ENCODE data around the gene MIS18A.
"Not testable (repeated sequence)": the region's sequence is repeated elsewhere in the genome, so short reads cannot be mapped to it uniquely, and the experiment has no call there.

Gene MIS18A

GRCh38 chr21:32304998-32305397 is 26.1 kb upstream of the MIS18A start:
- DNase-seq (ENCODE audit: low spot score), result no peak

- no peak for DNase-seq (ENCODE audit: low spot score)
Measured at GRCh38 chr21:32303385-32303784, 24.5 kb upstream of the MIS18A start.

DNA sequence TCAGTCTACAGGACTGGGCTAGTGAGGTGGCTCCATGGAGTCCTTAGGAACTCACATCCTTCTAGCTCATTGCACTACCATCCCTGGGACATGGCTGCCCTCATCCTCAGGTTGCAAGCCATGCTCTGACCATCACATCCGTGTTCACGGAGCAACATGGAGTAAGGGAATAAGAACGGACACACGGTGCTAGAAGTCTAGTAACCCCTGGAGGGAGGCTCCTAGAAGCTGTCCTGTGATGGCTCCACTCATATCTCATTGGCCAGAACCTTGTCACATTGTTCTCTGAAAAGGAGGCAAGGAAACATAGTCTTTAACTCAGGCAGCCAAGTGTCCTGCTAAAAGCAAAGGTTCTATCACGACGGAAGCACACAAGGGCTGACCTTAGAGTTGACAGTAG is 23.7 kb upstream of the MIS18A start:
- no peak for DNase-seq (ENCODE audit: low spot score)

DNA sequence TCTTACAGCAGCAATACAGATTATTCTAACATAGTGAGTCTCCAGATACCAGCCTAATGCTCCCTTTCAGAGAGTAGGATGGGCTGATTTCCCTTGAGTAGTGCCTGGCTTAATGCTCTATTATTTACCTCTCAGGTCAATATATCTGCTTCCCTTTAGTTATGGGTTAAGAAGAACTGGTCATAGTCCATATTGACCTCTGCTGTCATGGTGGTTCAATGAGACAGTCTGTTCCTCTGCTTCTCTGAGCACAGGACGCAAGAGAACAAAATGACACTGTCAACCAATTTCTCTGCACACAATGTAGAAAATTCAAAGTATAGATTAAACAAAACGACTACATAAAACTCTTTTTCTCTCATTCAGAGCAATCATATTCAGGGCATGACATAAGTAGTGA is 22.7 kb upstream of the MIS18A start:
- DNase-seq (ENCODE audit: low spot score), result no peak

DNA sequence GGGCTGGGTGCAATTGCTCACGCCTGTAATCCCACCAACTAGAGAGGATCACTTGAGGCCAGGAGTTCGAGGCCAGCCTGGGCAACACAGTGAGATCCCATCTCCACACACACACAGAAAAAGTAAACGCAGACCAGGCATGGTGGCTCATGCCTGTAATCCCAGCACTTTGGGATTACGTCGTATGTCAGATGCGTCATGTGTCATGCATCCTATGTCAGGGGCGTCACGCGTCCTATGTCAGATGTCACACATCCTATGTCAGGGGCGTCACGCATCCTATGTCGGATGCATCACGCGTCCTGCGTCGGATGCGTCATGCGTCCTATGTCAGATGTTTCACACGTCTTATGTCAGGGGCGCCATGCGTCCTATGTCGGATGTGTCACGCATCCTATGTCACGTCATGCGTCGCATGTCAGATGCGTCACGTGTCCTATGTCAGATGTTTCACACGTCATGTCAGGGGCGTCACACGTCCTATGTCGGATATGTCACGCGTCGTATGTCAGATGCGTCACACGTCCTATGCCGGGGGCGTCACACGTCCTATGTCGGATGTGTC is 21.4 kb upstream of the MIS18A start:
- DNase-seq (ENCODE audit: low spot score), result no peak

GRCh38 chr21:32299695-32300094 is 20.8 kb upstream of the MIS18A start:
- DNase-seq (ENCODE audit: low spot score), result no peak

- no peak for DNase-seq (ENCODE audit: low spot score)
Measured at GRCh38 chr21:32298658-32299081, 19.8 kb upstream of the MIS18A start, which contains the start of gene MRAP. Gene MRAP, plus strand, starts transcription at chr21:32298855. Its CDS starts 117 bp downstream, at chr21:32298972.

DNA sequence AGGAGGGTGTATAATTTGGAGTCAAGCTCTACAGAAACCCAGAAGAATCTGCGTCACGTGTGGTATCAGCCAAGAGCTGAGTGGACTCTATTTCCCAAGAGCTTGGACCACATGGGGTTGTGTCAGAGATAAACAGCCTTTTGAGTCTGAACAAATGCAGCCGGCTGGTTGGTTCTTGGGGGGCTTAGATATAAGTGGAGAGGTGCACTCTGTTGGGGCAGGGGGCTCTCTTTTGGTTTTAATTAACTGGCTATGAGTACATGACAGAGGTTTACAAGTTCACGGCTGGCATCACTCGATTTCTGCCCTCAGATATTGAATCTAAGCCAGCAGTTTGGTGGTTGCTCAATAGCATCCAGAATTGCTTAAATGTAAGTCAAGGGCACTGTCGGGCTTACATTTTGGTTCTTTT is 19.3 kb upstream of the MIS18A start:
- DNase-seq (ENCODE audit: low spot score), result no peak

DNA sequence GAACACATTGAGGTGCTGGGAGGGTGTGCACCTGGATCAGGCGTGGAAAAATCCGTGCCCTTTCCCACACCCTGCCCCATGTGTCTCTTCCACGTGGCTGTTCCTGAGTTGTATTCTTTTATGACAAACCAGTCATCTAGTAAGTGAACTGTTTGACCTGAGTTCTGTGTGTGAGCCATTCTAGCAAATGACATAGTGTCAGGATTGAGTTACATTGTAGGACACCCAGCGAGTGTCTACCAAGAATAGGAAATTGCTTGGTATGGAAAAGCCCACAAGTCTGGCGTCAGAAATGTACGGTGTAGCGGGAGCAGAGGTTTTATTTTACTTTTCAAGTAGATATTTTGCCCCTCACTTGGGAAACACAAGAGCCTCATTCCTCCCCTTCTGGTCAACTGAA is 18.6 kb upstream of the MIS18A start:
- DNase-seq (ENCODE audit: low spot score), result no peak

- no peak for DNase-seq (ENCODE audit: low spot score)
Measured at GRCh38 chr21:32285476-32285875, 6.6 kb upstream of the MIS18A start.

DNA sequence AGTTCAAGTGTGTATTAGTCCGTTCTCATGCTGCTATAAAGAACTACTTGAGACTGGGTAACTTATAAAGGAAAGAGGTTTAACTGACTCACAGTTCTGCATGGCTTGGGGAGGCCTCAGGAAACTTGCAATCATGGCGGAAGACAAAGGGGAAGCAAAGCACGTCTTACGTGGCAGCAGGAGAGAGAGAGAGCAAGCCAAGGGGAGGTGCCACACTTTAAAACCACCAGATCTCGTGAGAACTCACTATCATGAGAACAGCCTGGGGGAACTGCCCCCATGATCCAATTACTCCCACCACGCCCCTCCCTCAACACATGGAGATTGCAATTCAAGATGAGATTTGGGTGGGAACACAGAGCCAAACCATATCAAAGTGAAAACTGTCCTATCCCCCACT is 4.1 kb upstream of the MIS18A start:
- DNase-seq (ENCODE audit: low spot score), result no peak

- no peak for DNase-seq (ENCODE audit: low spot score)
Measured at GRCh38 chr21:32281531-32281930, 2.7 kb upstream of the MIS18A start.

GRCh38 chr21:32279377-32279680 is 480 bp upstream of the MIS18A start:
- DNase-seq (ENCODE audit: low spot score), result no peak

GRCh38 chr21:32278103-32278502 is 746 bp downstream of the MIS18A start:
- peak; percentile 39 for DNase-seq (ENCODE audit: low spot score)

DNA sequence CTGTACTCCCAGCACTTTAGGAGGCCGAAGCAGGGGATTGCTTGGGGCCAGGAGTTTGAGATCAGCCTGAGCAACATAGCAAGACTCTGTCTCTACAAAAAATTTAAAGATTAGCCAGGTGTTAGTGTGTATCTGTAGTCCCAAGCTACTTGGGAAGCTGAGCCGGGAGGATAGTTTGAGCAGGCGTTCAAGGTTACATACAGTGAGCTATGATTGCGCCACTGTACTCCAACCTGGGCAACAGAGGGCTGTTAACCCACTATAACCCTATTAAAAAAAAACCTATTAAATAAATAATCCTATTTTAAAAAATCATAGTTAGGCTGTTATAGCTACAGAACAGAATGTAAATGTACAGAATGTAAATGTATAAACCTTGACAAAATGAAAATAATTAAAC is 2.2 kb downstream of the MIS18A start:
- DNase-seq (ENCODE audit: low spot score), result no peak

- DNase-seq (ENCODE audit: low spot score), result no peak
Measured at GRCh38 chr21:32270748-32271147, 8.1 kb downstream of the MIS18A start.

DNA sequence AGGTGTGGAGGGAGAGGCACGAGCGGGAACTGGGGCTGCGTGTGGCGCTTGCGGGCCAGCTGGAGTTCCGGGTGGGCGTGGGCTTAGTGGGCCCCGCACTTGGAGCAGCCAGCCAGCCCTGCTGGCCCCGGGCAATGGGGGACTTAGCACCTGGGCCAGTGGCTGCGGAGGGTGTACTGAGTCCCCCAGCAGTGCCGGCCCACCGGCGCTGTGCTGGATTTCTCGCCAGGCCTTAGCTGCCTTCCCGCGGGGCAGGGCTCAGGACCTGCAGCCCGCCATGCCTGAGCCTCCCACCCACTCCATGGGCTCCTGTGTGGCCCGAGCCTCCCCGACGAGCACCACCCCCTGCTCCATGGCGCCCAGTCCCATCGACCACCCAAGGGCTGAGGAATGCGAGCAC is 13.5 kb downstream of the MIS18A start:
- DNase-seq (ENCODE audit: low spot score), result not testable (repeated sequence)

- DNase-seq (ENCODE audit: low spot score), result no peak
Measured at GRCh38 chr21:32261929-32262328, 16.9 kb downstream of the MIS18A start.

DNA sequence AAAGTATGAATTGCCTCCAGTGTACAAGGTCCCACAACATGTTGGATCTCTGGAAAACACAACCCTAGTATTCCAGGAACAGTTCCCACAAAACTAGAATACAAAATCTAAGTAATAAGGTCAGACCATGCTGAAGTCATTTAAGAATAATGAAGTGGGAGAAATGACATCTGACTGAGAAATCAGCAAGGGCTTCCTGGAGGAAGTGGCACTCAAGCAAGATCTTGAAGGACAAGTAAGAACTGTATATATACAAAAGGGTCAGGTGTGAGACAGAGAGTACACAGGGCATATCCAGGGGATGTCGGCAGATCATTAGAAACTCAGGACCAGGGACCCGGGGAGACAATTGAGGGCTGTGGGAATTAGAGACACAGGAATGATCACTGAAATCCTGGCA is 18.7 kb downstream of the MIS18A start:
- DNase-seq (ENCODE audit: low spot score), result no peak

- not testable (repeated sequence) for DNase-seq (ENCODE audit: low spot score)
Measured at GRCh38 chr21:32258786-32259048, 20.1 kb downstream of the MIS18A start.

DNA sequence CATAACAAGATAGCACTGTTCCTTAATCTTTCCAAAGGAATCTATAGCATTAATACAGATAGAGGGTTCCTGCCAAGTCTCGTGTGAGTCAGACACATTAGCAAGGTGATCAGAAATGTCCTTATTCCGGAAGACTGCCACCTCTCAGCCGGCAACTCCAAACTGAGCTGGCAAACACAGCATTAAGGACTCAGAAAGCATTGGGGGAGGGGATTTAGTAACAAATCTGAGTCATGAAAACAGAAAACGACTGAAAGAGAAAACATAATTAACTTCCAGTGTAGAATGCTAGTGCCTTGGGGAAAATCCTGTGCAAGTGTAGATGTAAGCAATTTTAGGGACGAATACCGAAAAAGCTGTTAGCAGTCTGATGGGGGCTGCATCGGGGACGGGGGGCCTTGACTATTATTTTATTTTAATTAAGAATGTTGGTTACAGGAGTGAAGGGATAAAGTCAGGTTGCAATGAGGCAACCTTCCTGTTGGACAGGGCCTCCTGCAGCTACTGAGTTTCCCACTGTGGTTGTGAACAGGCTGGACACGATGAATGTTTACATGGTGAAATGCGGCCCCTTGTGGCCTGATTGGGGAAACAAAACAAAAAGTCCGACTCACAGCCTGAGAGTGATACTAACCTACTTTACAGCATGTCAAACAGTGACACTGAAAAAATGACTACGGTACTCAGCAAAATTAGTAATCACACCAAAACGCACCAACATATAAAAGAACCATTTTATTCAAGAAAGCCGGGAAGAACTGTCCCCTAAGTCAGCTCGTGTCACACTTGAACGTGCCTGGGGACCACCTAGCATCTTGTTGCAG is 20.7 kb downstream of the MIS18A start:
- peak; percentile 80 for DNase-seq (ENCODE audit: low spot score)

DNA sequence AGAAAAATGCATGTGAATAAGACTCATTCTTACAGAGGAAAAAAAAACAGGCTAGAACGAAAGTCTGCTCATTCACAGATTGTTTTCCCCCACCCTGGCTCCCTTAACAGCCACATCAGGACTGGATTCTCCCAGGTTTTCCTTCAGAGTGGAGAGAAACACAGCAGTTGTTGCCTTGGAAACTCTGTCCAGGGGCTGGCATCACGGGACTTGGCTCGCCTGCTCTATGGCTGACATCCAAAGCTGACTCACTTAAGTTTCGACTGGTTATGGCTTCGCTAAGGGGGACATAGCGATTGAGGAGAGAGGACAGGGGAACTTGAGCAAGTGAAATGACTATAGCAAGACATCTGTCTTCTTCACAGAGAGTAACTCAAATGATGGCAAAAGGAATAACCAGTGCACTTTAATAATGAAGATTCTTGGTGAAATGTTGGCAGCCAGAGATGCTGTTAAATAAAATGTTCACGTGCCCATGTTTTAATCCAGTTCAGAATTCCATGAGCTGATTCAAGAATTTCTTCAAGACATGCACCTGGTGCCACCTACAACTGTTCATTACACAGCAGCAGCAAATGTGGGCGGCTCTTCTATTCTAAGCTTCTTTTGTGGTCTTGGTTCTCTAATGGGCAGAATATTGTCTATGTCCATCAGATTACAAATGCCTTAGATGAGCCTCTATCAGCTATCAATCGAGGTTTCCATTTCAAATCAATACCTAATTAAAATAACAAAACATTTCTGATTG is 21.8 kb downstream of the MIS18A start:
- DNase-seq (ENCODE audit: low spot score), result no peak

DNA sequence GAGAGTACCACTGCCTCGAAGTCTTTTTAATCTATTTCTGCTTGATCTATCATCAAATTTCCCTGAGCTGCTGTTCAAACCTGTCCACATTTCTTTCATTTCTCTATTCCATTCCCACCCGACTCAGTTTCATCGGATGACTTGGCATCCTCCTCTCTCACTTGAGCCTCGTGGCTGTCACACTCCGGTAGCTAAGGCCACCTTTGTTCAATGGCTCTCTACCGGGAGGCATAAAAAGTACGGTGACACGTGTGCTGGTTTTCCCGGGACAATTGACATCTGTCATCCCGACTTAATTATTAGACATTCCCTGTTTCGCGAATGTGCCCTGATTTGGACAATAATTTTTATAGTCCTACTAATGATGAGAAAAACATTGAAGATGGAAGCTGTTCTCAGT is 22.6 kb downstream of the MIS18A start:
- no peak for DNase-seq (ENCODE audit: low spot score)

All from SW480 (cell line).